Sigmoid colon (tissue), 7 donors: ENCODE data around the gene MXD3. TPM values are rescaled to one million over a fixed set of nuclear protein-coding genes. Genes with fewer than 3 reads are reported as not detected.
A peak's percentile ranks its signal among the peaks of the same experiment; 100 is the strongest.

Experiments
- DNase-seq: peaks from one replicate; pipeline ENCODE4 v3.0.0-alpha.2; 2019
- H3K27ac ChIP-seq, 4 donors: fragments of 200-600 bp; sonication (generic); one replicate each; pipeline ENCODE4 v1.5.1; 2016 to 2019; ENCODE audit warnings: mild to moderate bottlenecking in 1 of 4
- H3K27me3 ChIP-seq, 3 donors: fragments of 200-600 bp; sonication (generic); one replicate each; pipeline ENCODE4 v1.5.1; 2019; ENCODE audit warnings: mild to moderate bottlenecking in 1 of 3
- H3K36me3 ChIP-seq, 4 donors: fragments of 200-600 bp; sonication (generic); one replicate each; pipeline ENCODE4 v1.5.1; 2016 to 2019
- H3K4me1 ChIP-seq, 4 donors: fragments of 200-600 bp; sonication (generic); one replicate each; pipeline ENCODE4 v1.5.1; 2017 to 2019
- H3K4me3 ChIP-seq, 4 donors: fragments of 200-600 bp; sonication (generic); one replicate each; pipeline ENCODE4 v1.5.1; 2017 to 2019; ENCODE audit warnings: mild to moderate bottlenecking in 2 of 4, moderate library complexity in 1 of 4
- H3K9me3 ChIP-seq, 4 donors: fragments of 200-600 bp in 3 of 4; sonication (generic) in 3 of 4; one replicate each; pipeline versions ENCODE4 v1.5.1 to v1.6.1; 2013 to 2019
- CTCF ChIP-seq, 4 experiments: fragments of 450-650 bp in 3 of 4; fragments of 200-600 bp in 1 of 4; IDR thresholded peaks; one replicate each; pipeline ENCODE4 v1.5.1; 2016 to 2019; ENCODE audit warnings: antibody characterized with exemption in 4 of 4, mild to moderate bottlenecking in 3 of 4, moderate library complexity in 2 of 4
- EP300 ChIP-seq, 4 donors: sonication (generic); formaldehyde crosslinking; IDR thresholded peaks; one replicate each; pipeline ENCODE4 v1.6.1; 2017; ENCODE audit warnings: antibody characterized with exemption in 4 of 4
- POLR2A ChIP-seq, 2 donors: fragments of 450-650 bp; IDR thresholded peaks; one replicate each; pipeline ENCODE4 v1.6.1; 2016; ENCODE audit warnings: antibody characterized with exemption in 2 of 2, mild to moderate bottlenecking in 2 of 2, moderate library complexity in 2 of 2
- POLR2AphosphoS5 ChIP-seq, 4 donors: sonication (generic); formaldehyde crosslinking; IDR thresholded peaks; one replicate each; pipeline ENCODE4 v1.6.1; 2017; ENCODE audit warnings: antibody characterized with exemption in 4 of 4
- WGBS, 2 donors: extraction: QIAGEN DNeasy Blood & Tissue Kit; methylation state at CpG; one replicate each; pipeline ENCODE4 v1.1.7; 2013; 5-methylcytosine and 5-hydroxymethylcytosine counted together
- intact Hi-C: fragments of 100-400 bp; cut with DNase I; formaldehyde crosslinking; loops from one replicate; pipeline ENCODE4 v1.15.1; 2023
- polyA plus RNA-seq, 3 donors: library from polyadenylated mRNA; stranded (reverse); fragments of 200-250 nt; gene quantifications; one replicate each; pipeline ENCODE4 v1.2.3, GENCODE V29; 2013
- total RNA-seq, 4 donors: library from RNA; depleted of rRNA; stranded (reverse); fragments of >200 nt; gene quantifications; one replicate each; pipeline ENCODE4 v1.1.0, GENCODE V29; 2016
- donor health status: healthy with polysubstance abuse.
- donor health status: Bipolar disorder and iron deficiency.
- donor health status: healthy.

Gene MXD3
- total and polyA plus RNA-seq, 7 donors = 2.1 to 23.8 (median 8.2) TPM

- Histone ChIP-seq H3K36me3 (peaks cover 28 to 62% (median 45%) of the 10 kb centered on the region in 4 donors), H3K27ac (no peak overlapping the region), H3K9me3 (no peaks in the 10 kb centered on the region), H3K4me1 (peaks cover 0 to 19% (median 12%) of the 10 kb centered on the region in 4 donors), H3K4me3 (no peak overlapping the region), H3K27me3 (no peaks in the 10 kb centered on the region)
- TF ChIP-seq CTCF (IDR thresholded peaks at IDR 0.05) (no peak), POLR2AphosphoS5 (IDR thresholded peaks at IDR 0.05) (peak in 1 of 4 donors; percentile 12), EP300 (IDR thresholded peaks at IDR 0.05) (no peak), POLR2A (IDR thresholded peaks at IDR 0.05) (no peak)
- WGBS, 2 donors = 76 to 90% methylated on average over 9 of the region's 9 CpGs
- no peak for DNase-seq
- intact Hi-C loops = no loop called here
Observed at GRCh38 chr5:177295924-177296323, 15.8 kb downstream of the MXD3 start.

- WGBS, 2 donors = 95% methylated on average over 3 of the region's 3 CpGs
- Histone ChIP-seq H3K27me3 (no peaks in the 10 kb centered on the region), H3K4me3 (no peak overlapping the region), H3K9me3 (no peaks in the 10 kb centered on the region), H3K27ac (no peak overlapping the region), H3K36me3 (peaks cover 28 to 75% (median 51%) of the 10 kb centered on the region in 4 donors), H3K4me1 (peaks cover 0 to 6% (median under 1%) of the 10 kb centered on the region in 4 donors)
- TF ChIP-seq EP300 (IDR thresholded peaks at IDR 0.05) (no peak), POLR2AphosphoS5 (IDR thresholded peaks at IDR 0.05) (no peak), CTCF (IDR thresholded peaks at IDR 0.05) (no peak), POLR2A (IDR thresholded peaks at IDR 0.05) (no peak)
- intact Hi-C loops = no loop called here
- DNase-seq = no peak
Observed at GRCh38 chr5:177294632-177295031, 17.1 kb downstream of the MXD3 start.

GRCh38 chr5:177293819-177294581, 17.7 kb downstream of the MXD3 start:
- 96 to 97% methylated on average over 12 of the region's 12 CpGs for WGBS, 2 donors
- no peak overlapping the region for H3K4me3 ChIP-seq
- no peaks in the 10 kb centered on the region for H3K4me1 ChIP-seq
- TF ChIP-seq EP300 (IDR thresholded peaks at IDR 0.05) (no peak), POLR2AphosphoS5 (IDR thresholded peaks at IDR 0.05) (no peak), POLR2A (IDR thresholded peaks at IDR 0.05) (no peak), CTCF (IDR thresholded peaks at IDR 0.05) (no peak)
- peaks cover 28 to 81% (median 55%) of the 10 kb centered on the region in 4 donors for H3K36me3 ChIP-seq
- H3K27me3 ChIP-seq = no peaks in the 10 kb centered on the region
- intact Hi-C loops = no loop called here
- no peaks in the 10 kb centered on the region for H3K9me3 ChIP-seq
- no peak for DNase-seq
- no peak overlapping the region for H3K27ac ChIP-seq

- no peak for TF ChIP-seq POLR2AphosphoS5 (IDR thresholded peaks at IDR 0.05)
- TF ChIP-seq POLR2A (IDR thresholded peaks at IDR 0.05) = no peak
- no peak for TF ChIP-seq EP300 (IDR thresholded peaks at IDR 0.05)
- no peak for TF ChIP-seq CTCF (IDR thresholded peaks at IDR 0.05)
- no peak overlapping the region for H3K4me3 ChIP-seq
- peaks cover 28 to 100% (median 67%) of the 10 kb centered on the region in 4 donors for H3K36me3 ChIP-seq
- intact Hi-C loops = no loop called here
- no peaks in the 10 kb centered on the region for H3K4me1 ChIP-seq
- 96% methylated on average over 7 of the region's 7 CpGs for WGBS, 2 donors
- H3K27me3 ChIP-seq = no peaks in the 10 kb centered on the region
- no peak overlapping the region for H3K27ac ChIP-seq
- H3K9me3 ChIP-seq = no peaks in the 10 kb centered on the region
- no peak for DNase-seq
Observed at GRCh38 chr5:177291735-177292134, 20.0 kb downstream of the MXD3 start.
